Karpas-422 (cell line): ENCODE measurements around the gene CD101. TPM values are rescaled to one million over a fixed set of nuclear protein-coding genes. Genes with fewer than 3 reads are reported as not detected.

Experiments used
- DNase-seq: peaks from one replicate; pipeline ENCODE4 v3.0.0-alpha.2; 2015
- H2AFZ ChIP-seq: fragments of 200-600 bp; sonication (generic); 2 replicates; pipeline ENCODE4 v1.6.1; 2014; ENCODE audit warnings: antibody characterized with exemption, low read length, mixed read lengths
- H3K27ac ChIP-seq: fragments of 200-600 bp; sonication (generic); 2 replicates; pipeline ENCODE4 v1.5.1; 2014; ENCODE audit warnings: mild to moderate bottlenecking, low read length, moderate library complexity
- H3K27me3 ChIP-seq: fragments of 200-600 bp; sonication (generic); 2 replicates; pipeline ENCODE4 v1.6.1; 2014; ENCODE audit warnings: low read length, mixed read lengths
- H3K36me3 ChIP-seq: fragments of 200-600 bp; sonication (generic); 2 replicates; pipeline ENCODE4 v1.6.1; 2014; ENCODE audit warnings: low read length, mixed read lengths; ENCODE audit not compliant: insufficient read depth
- H3K4me1 ChIP-seq: fragments of 200-600 bp; sonication (generic); 2 replicates; pipeline ENCODE4 v1.6.1; 2014; ENCODE audit warnings: mild to moderate bottlenecking, low read length, mixed read lengths
- H3K4me2 ChIP-seq: fragments of 200-600 bp; sonication (generic); 2 replicates; pipeline ENCODE4 v1.6.1; 2014; ENCODE audit warnings: low read length, low read depth, mild to moderate bottlenecking; ENCODE audit not compliant: poor library complexity, severe bottlenecking
- H3K4me3 ChIP-seq: fragments of 200-600 bp; sonication (generic); 2 replicates; pipeline ENCODE4 v1.5.1; 2014; ENCODE audit warnings: mild to moderate bottlenecking, antibody characterized with exemption, low read length, mixed read lengths
- H3K79me2 ChIP-seq: fragments of 200-600 bp; sonication (generic); 2 replicates; pipeline ENCODE4 v1.6.1; 2014; ENCODE audit warnings: mild to moderate bottlenecking, low read length, mixed read lengths
- H3K9ac ChIP-seq: fragments of 200-600 bp; sonication (generic); 2 replicates; pipeline ENCODE4 v1.6.0; 2014; ENCODE audit warnings: low read length
- H3K9me2 ChIP-seq: fragments of 200-600 bp; sonication (generic), shearing (Covaris generic); replicated peaks from 2 replicates; pipeline ENCODE4 v1.6.0; 2014; ENCODE audit warnings: mild to moderate bottlenecking, low read length, moderate library complexity; ENCODE audit not compliant: insufficient read depth
- H3K9me3 ChIP-seq: fragments of 300-700, 200-600 bp; sonication (generic); 2 replicates; pipeline ENCODE4 v1.6.1; 2014; ENCODE audit warnings: low read length, mixed read lengths
- H4K20me1 ChIP-seq: fragments of 200-600 bp; sonication (generic); 2 replicates; pipeline ENCODE4 v1.6.1; 2014; ENCODE audit warnings: mild to moderate bottlenecking, antibody characterized with exemption, low read length, low read depth; ENCODE audit not compliant: insufficient read depth
- total RNA-seq: library from RNA; depleted of rRNA; stranded (reverse); fragments of >200 nt; shearing (Covaris generic); gene quantifications from 2 replicates; pipeline ENCODE4 v1.2.3, GENCODE V29; 2014; ENCODE audit warnings: low replicate concordance

Gene CD101
- total RNA-seq, 1 experiment from 2014 or later, result not detected

DNA sequence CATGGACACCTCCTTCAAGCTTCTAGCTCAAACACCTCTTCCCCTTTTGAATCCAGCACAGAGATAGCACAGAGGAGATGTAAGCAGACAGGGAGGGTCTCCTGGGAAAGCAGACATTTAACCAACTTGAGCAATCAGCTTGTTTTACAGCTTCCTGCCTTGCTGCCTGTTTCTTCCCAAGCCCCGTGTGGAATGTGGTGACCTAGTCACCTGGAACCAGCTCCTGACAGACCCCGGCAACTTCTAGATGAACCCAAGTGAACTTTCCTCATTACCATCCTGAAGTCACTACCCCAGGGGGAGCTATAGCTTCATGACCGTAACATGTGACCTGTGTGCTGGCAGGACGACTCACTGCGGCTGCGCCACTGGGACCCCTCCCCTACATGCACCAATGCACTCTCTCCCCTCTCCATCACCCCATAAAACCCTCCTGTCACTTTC, 34.5 kb downstream of the CD101 start:
- DNase-seq, result no peak
- no peak overlapping the region for H3K9ac ChIP-seq
- no peaks in the 10 kb centered on the region for H4K20me1 ChIP-seq
- H3K9me2 ChIP-seq, result no peaks in the 10 kb centered on the region
- H3K4me2 ChIP-seq, result no peak overlapping the region
- H3K79me2 ChIP-seq, result no peaks in the 10 kb centered on the region
- no peak overlapping the region for H3K27ac ChIP-seq
- no peaks in the 10 kb centered on the region for H3K27me3 ChIP-seq
- no peak overlapping the region for H2AFZ ChIP-seq
- H3K9me3 ChIP-seq, result no peaks in the 10 kb centered on the region
- no peak overlapping the region for H3K4me3 ChIP-seq
- H3K36me3 ChIP-seq, result no peaks in the 10 kb centered on the region
- H3K4me1 ChIP-seq, result no peaks in the 10 kb centered on the region

DNA sequence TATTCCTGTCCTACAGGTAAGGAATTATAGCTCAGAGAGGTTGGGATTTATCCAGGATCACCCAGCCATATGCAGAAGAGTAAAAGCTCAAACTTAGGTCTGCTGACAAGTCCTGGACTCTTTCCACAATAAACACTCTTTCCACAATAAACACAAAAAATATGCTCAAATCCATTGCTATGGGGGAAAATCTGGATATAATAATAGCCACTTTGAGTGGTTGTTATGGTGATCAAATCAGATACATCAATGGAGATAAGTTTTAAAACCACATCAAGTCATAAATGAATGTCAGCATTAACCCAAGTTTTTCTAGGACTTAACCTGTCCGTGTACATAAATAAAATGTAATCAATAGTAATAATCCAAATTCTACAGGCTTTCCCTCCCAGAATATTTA, 36.2 kb downstream of the CD101 start:
- Histone ChIP-seq H4K20me1 (no peaks in the 10 kb centered on the region), H3K9me2 (no peaks in the 10 kb centered on the region)
- DNase-seq, result no peak

DNA sequence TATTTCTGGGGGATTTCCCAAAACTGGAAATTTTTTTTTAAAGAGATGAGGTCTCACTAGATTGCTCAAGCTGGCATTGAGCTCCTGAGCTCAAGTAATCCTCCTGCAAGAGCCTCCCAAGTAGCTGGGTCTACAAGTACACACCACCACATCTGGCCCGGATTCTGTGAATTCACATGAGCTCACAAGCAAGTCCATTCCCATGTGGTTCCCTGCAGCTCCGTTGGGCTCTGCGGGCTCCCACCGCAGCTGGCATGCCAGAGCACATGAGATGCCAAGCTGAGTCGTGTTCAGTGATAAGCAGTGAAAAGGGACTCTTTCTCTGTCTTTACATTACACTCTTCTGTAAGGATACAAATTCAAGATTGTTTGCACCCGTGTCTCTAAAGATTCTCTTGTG, 36.7 kb downstream of the CD101 start:
- Histone ChIP-seq H3K36me3 (no peaks in the 10 kb centered on the region), H3K27me3 (no peaks in the 10 kb centered on the region), H2AFZ (no peak overlapping the region), H3K4me2 (no peak overlapping the region), H3K79me2 (no peaks in the 10 kb centered on the region), H3K9me3 (no peaks in the 10 kb centered on the region), H4K20me1 (no peaks in the 10 kb centered on the region), H3K9me2 (no peaks in the 10 kb centered on the region), H3K9ac (no peak overlapping the region), H3K4me3 (no peak overlapping the region), H3K27ac (no peak overlapping the region), H3K4me1 (no peaks in the 10 kb centered on the region)
- DNase-seq, result no peak

More for the DNA sequence above, 36.2 kb downstream of the CD101 start:
- Histone ChIP-seq H2AFZ (no peak overlapping the region), H3K4me2 (no peak overlapping the region), H3K27ac (no peak overlapping the region), H3K79me2 (no peaks in the 10 kb centered on the region), H3K9ac (no peak overlapping the region), H3K27me3 (no peaks in the 10 kb centered on the region), H3K36me3 (no peaks in the 10 kb centered on the region), H3K9me3 (no peaks in the 10 kb centered on the region), H3K4me1 (no peaks in the 10 kb centered on the region), H3K4me3 (no peak overlapping the region)

DNA sequence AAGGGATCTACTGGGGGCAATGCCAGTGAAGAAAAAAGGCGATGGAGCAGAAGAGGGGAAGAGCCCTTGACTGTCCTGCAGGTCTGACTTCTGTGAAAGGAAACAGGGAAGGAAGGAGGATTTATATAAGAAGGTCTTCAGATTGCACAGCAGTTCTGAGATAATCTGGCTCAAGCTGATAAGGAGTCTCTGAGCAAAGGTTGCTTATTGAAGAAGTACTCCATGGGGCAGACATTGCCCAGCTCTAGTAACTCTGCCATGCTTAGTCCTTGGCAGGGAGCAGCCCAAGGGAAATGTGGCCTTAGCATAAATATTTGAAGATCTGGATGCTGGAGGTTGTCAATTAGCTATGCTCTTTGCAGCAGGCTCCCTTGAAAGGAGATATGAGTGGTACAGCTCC, 42.7 kb downstream of the CD101 start:
- no peaks in the 10 kb centered on the region for H3K9me3 ChIP-seq
- H4K20me1 ChIP-seq, result no peaks in the 10 kb centered on the region
- H3K4me3 ChIP-seq, result no peak overlapping the region
- no peaks in the 10 kb centered on the region for H3K79me2 ChIP-seq
- no peak overlapping the region for H3K9ac ChIP-seq
- H3K27ac ChIP-seq, result no peak overlapping the region
- H3K36me3 ChIP-seq, result no peaks in the 10 kb centered on the region
- H3K4me1 ChIP-seq, result no peaks in the 10 kb centered on the region
- no peak overlapping the region for H3K4me2 ChIP-seq
- no peaks in the 10 kb centered on the region for H3K9me2 ChIP-seq
- DNase-seq, result peak; percentile 29
- no peaks in the 10 kb centered on the region for H3K27me3 ChIP-seq
- H2AFZ ChIP-seq, result no peak overlapping the region

DNA sequence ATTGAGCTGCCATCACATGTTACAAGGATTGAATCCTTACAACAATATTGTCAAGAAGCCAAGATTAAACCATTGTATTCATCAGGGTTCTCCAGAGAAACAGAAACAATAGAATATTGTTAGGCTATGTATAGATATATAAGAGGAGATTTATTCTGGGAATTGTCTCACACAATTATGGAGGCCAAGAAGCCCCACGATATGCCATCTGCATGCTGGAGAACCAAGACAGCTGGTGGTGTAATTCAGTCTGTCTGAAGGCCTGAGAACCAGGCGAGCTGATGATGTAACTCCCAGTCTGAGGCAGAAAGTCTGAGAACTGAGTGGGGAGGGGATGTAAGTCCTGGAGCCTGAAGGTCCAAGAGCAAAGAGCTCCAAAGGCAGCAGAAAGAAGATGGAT, 44.1 kb downstream of the CD101 start:
- Histone ChIP-seq H3K4me2 (no peak overlapping the region), H4K20me1 (no peaks in the 10 kb centered on the region)
- peak; percentile 21 for DNase-seq

DNA sequence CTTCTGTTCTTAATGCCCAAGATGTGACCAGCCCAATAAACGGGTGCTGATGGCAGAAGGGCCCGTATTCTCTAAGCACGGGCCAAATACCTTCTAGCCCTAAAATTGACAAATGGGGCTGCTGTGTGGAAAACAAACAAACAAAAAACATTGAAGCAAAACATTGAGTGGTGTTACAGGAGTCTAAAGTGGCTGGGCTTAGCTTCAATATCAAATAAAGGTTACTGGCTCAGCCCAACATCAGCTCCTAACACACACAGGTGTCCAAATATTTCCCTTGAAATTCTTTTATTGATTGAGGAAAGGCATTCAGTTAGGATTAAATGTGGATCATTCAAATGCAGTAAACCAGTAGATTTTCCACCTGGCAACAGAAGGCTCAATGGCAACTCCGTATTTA, 45.2 kb downstream of the CD101 start:
- no peaks in the 10 kb centered on the region for H3K79me2 ChIP-seq
- no peaks in the 10 kb centered on the region for H3K9me2 ChIP-seq
- H3K4me1 ChIP-seq, result peaks cover 9% of the 10 kb centered on the region
- H2AFZ ChIP-seq, result no peak overlapping the region
- H3K27ac ChIP-seq, result no peak overlapping the region
- H4K20me1 ChIP-seq, result no peaks in the 10 kb centered on the region
- H3K36me3 ChIP-seq, result no peaks in the 10 kb centered on the region
- no peak for DNase-seq
- no peaks in the 10 kb centered on the region for H3K27me3 ChIP-seq
- no peak overlapping the region for H3K4me2 ChIP-seq
- no peaks in the 10 kb centered on the region for H3K9me3 ChIP-seq
- H3K4me3 ChIP-seq, result no peak overlapping the region
- H3K9ac ChIP-seq, result no peak overlapping the region

More for the DNA sequence above, 44.1 kb downstream of the CD101 start:
- Histone ChIP-seq H3K9ac (no peak overlapping the region), H3K9me2 (no peaks in the 10 kb centered on the region), H3K4me1 (no peaks in the 10 kb centered on the region), H3K9me3 (no peaks in the 10 kb centered on the region), H2AFZ (no peak overlapping the region), H3K79me2 (no peaks in the 10 kb centered on the region), H3K36me3 (no peaks in the 10 kb centered on the region), H3K27ac (no peak overlapping the region), H3K4me3 (no peak overlapping the region), H3K27me3 (no peaks in the 10 kb centered on the region)

DNA sequence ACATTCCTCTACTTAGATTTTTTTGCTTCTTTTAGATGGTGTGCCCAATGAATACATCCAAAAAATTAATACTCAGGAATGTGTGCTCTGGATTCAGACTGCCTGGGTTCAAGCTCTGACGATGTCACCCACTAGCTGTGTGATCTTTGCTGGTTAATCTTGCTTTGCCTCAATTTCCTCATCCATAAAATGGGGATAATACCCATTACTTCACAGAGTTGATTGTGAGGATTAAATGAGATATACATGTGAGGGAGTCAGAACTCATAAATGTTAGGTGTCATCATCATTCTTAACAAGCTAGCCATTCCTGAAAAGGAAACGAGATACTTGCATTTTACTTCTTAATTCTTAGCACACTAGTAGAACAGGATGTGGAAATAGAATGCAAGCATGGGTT, 45.7 kb downstream of the CD101 start:
- no peaks in the 10 kb centered on the region for H3K79me2 ChIP-seq
- no peaks in the 10 kb centered on the region for H3K9me3 ChIP-seq
- H3K36me3 ChIP-seq, result no peaks in the 10 kb centered on the region
- H3K27ac ChIP-seq, result no peak overlapping the region
- peaks cover 11% of the 10 kb centered on the region for H3K4me1 ChIP-seq
- no peak overlapping the region for H2AFZ ChIP-seq
- no peaks in the 10 kb centered on the region for H3K27me3 ChIP-seq
- no peaks in the 10 kb centered on the region for H3K9me2 ChIP-seq
- H3K4me2 ChIP-seq, result no peak overlapping the region
- DNase-seq, result no peak
- no peak overlapping the region for H3K4me3 ChIP-seq
- no peaks in the 10 kb centered on the region for H4K20me1 ChIP-seq
- no peak overlapping the region for H3K9ac ChIP-seq

DNA sequence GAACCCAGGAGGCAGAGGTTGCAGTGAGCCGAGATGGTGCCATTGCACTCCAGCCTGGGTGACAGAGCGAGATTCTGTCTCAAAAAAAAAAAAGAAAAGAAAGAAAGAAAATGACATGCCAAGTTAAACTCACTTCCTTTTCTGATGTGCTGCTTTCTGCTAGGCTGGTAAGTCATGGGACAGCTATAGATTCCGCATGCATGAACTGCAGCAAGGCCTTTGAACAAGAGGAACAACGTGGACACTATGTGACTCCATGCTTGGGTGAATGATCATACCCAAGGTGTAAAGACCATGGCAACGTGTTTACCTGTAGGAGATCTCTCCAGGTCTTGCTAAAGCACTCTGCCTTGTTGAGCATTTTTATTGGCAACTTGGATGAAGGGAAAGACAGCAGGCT, 48.3 kb downstream of the CD101 start:
- Histone ChIP-seq H3K27me3 (no peaks in the 10 kb centered on the region), H3K4me3 (no peak overlapping the region), H3K9ac (no peak overlapping the region), H3K9me3 (no peaks in the 10 kb centered on the region), H3K79me2 (no peaks in the 10 kb centered on the region), H2AFZ (no peak overlapping the region), H3K4me1 (peaks cover 11% of the 10 kb centered on the region), H3K27ac (no peak overlapping the region), H4K20me1 (no peaks in the 10 kb centered on the region), H3K36me3 (no peaks in the 10 kb centered on the region), H3K9me2 (no peaks in the 10 kb centered on the region), H3K4me2 (no peak overlapping the region)
- no peak for DNase-seq
